GM23338 (cell line): Measurements from ENCODE around the gene C8G.

Experiments used
- JUNB ChIP-seq: IDR thresholded peaks from one replicate; pipeline ENCODE4 v1.6.1; 2016; ENCODE audit warnings: antibody characterized with exemption; ENCODE audit not compliant: unreplicated experiment
- POLR2AphosphoS5 ChIP-seq: IDR thresholded peaks from 2 replicates; pipeline ENCODE4 v1.6.1; 2016; ENCODE audit warnings: antibody characterized with exemption, low read depth
- TF ChIP-seq, protein P1 (sequence below), 2 experiments: fragments of 200-600 bp in 1 of 2; sonication (generic) in 1 of 2; conservative IDR thresholded peaks; 2 replicates each; pipeline versions ENCODE4 v1.5.1 to v1.6.1; 2016 to 2017; ENCODE audit warnings: antibody characterized with exemption in 2 of 2, low read depth in 2 of 2, mild to moderate bottlenecking in 2 of 2, moderate library complexity in 1 of 2
- TF ChIP-seq, protein P2 (sequence below): IDR thresholded peaks from 2 replicates; pipeline ENCODE4 v1.6.1; 2016; ENCODE audit warnings: antibody characterized with exemption

DNA sequence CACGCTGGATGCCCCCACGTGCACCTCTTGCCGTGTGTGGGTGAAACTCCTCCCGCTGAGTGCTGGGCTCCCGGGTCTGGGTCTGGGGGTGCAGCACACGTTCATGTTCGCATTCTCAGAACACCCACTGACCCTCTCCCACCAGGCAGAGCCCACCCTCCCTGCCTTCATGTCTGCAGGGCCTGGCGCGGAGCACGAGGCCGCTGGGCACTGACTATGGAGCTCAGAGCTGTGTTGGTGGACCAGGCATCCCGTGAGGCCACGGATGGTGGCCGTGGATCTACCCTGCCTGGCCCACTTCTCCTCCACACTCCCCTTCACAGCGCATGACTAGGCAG lies 15.9 kb downstream of the C8G start:
- TF ChIP-seq, protein P1, sequence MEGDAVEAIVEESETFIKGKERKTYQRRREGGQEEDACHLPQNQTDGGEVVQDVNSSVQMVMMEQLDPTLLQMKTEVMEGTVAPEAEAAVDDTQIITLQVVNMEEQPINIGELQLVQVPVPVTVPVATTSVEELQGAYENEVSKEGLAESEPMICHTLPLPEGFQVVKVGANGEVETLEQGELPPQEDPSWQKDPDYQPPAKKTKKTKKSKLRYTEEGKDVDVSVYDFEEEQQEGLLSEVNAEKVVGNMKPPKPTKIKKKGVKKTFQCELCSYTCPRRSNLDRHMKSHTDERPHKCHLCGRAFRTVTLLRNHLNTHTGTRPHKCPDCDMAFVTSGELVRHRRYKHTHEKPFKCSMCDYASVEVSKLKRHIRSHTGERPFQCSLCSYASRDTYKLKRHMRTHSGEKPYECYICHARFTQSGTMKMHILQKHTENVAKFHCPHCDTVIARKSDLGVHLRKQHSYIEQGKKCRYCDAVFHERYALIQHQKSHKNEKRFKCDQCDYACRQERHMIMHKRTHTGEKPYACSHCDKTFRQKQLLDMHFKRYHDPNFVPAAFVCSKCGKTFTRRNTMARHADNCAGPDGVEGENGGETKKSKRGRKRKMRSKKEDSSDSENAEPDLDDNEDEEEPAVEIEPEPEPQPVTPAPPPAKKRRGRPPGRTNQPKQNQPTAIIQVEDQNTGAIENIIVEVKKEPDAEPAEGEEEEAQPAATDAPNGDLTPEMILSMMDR (conservative IDR thresholded peaks at IDR 0.05; ENCODE audit: low read depth in 2 of 2) = no peak
- TF ChIP-seq JUNB = no peak
- TF ChIP-seq POLR2AphosphoS5 = no peak
- TF ChIP-seq, protein P2, sequence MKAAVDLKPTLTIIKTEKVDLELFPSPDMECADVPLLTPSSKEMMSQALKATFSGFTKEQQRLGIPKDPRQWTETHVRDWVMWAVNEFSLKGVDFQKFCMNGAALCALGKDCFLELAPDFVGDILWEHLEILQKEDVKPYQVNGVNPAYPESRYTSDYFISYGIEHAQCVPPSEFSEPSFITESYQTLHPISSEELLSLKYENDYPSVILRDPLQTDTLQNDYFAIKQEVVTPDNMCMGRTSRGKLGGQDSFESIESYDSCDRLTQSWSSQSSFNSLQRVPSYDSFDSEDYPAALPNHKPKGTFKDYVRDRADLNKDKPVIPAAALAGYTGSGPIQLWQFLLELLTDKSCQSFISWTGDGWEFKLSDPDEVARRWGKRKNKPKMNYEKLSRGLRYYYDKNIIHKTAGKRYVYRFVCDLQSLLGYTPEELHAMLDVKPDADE = no peak
